Peyer's patch (tissue), 4 donors: ENCODE data around the gene ARL6IP4. TPM values are rescaled to one million over a fixed set of nuclear protein-coding genes. Genes with fewer than 3 reads are reported as not detected.

Experiments
- DNase-seq, 3 donors: peaks; one replicate each; pipeline ENCODE4 v3.0.0-alpha.2; 2017 to 2019
- H3K27ac ChIP-seq, 4 donors: fragments of 200-600 bp; sonication (generic); one replicate each; pipeline ENCODE4 v1.5.1; 2016 to 2019
- H3K27me3 ChIP-seq, 2 donors: fragments of 200-600 bp; sonication (generic); one replicate each; pipeline ENCODE4 v1.5.1; 2019
- H3K36me3 ChIP-seq, 3 donors: fragments of 200-600 bp; sonication (generic); one replicate each; pipeline ENCODE4 v1.5.1; 2016 to 2019
- H3K4me1 ChIP-seq, 4 donors: fragments of 200-600 bp; sonication (generic); one replicate each; pipeline ENCODE4 v1.5.1; 2016 to 2019
- H3K4me3 ChIP-seq, 4 donors: fragments of 200-600 bp; sonication (generic); 1 replicate in 3 of 4; 2 replicates in 1 of 4; pipeline ENCODE4 v1.5.1; 2016 to 2019; ENCODE audit warnings: mild to moderate bottlenecking in 1 of 4
- H3K9me3 ChIP-seq, 4 donors: fragments of 200-600 bp; sonication (generic); one replicate each; pipeline ENCODE4 v1.5.1; 2016 to 2019; ENCODE audit warnings: mild to moderate bottlenecking in 1 of 4
- POLR2A ChIP-seq, 2 donors: fragments of 450-650 bp; IDR thresholded peaks; one replicate each; pipeline ENCODE4 v1.5.1; 2017; ENCODE audit warnings: antibody characterized with exemption in 2 of 2, mild to moderate bottlenecking in 2 of 2, moderate library complexity in 2 of 2
- total RNA-seq, 4 donors: library from RNA; depleted of rRNA; stranded (reverse); fragments of >200 nt; gene quantifications; one replicate each; pipeline ENCODE4 v1.1.0, GENCODE V29; 2016
- TF ChIP-seq, protein P1 (sequence below), 6 experiments: fragments of 450-650 bp in 4 of 6; fragments of 200-600 bp in 2 of 6; sonication (generic) in 1 of 6; IDR thresholded peaks; one replicate each; pipeline ENCODE4 v1.5.1; 2017 to 2019; ENCODE audit warnings: antibody characterized with exemption in 6 of 6, mild to moderate bottlenecking in 3 of 6, moderate library complexity in 1 of 6

The ARL6IP4 gene
- total RNA-seq, 4 donors from 2014 or later = 155 to 216 (median 180) TPM

DNA sequence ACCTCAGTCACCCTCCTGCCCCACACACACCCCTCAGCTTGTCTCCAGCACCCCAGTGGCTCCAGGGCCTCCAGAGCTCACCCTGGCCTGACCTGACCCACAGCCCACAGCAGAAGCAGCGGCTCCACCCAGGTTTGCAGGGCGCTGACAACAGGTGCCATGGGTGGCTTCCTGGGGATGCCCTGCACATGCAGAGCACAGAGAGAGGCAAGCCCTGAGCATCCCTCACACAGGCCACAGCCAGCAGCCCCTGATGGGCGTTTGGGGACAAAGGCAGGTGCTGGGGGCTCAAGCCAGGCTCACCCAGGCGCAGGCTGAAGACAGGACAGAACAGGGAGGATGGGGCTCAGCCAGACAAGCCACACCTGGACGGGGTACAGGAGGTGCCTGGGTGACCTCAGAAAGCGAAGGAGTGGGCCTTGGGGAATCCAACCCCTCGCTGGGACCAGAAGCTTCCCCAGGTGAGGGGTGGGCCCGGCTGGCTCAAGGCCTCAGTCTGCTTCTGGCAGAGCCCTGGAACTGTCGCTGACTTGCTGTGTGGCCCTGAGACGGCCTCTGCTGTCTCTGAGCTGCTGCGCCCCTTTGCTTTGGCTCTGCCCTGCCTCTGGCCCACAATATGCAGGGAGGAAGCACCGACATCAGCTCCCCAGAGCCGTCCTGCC, 10.6 kb downstream of the ARL6IP4 start:
- DNase-seq = no peak
- H3K4me3 ChIP-seq = no peak overlapping the region
- no peaks in the 10 kb centered on the region for H3K27me3 ChIP-seq
- TF ChIP-seq, protein P1, sequence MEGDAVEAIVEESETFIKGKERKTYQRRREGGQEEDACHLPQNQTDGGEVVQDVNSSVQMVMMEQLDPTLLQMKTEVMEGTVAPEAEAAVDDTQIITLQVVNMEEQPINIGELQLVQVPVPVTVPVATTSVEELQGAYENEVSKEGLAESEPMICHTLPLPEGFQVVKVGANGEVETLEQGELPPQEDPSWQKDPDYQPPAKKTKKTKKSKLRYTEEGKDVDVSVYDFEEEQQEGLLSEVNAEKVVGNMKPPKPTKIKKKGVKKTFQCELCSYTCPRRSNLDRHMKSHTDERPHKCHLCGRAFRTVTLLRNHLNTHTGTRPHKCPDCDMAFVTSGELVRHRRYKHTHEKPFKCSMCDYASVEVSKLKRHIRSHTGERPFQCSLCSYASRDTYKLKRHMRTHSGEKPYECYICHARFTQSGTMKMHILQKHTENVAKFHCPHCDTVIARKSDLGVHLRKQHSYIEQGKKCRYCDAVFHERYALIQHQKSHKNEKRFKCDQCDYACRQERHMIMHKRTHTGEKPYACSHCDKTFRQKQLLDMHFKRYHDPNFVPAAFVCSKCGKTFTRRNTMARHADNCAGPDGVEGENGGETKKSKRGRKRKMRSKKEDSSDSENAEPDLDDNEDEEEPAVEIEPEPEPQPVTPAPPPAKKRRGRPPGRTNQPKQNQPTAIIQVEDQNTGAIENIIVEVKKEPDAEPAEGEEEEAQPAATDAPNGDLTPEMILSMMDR (IDR thresholded peaks at IDR 0.05) = no peak
- no peak for TF ChIP-seq POLR2A (IDR thresholded peaks at IDR 0.05)
- H3K9me3 ChIP-seq = no peaks in the 10 kb centered on the region
- H3K27ac ChIP-seq = no peak overlapping the region
- peaks cover 0 to 12% (median 0%) of the 10 kb centered on the region in 4 donors for H3K4me1 ChIP-seq
- H3K36me3 ChIP-seq = peaks cover 0 to 27% (median 0%) of the 10 kb centered on the region in 3 donors

DNA sequence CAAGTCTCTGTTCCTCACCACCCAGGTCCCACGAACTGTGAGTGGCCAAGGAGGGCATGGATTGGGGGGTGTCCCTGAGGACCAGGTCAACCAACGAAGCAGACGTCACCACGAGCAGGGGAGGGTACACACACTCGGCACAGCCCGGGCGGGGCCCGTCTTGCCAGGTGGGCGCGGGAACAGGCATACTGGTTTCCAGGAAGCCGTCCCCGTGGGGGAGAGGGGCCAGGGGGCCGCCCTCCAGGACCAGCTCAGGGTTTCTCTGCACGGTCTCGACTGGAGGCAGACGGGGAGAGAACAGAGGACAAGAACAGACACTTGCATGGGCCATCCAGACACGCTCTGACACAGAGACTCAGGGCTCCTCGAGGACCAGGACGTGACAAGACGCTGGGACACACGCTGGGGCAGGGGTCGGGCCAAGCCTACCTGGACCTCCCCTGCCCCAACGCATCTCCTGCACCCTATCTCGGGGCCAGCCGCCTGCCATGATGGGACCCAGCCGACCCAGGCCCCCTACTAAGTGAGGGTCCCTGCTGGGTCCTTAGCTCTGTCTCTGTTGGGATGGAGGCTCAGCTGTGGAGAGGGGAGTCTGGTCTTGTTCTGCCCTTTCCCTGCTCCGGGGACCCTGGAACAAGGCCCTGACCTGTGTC, 11.3 kb downstream of the ARL6IP4 start:
- Histone ChIP-seq H3K4me1 (peaks cover 0 to 12% (median 0%) of the 10 kb centered on the region in 4 donors), H3K4me3 (no peak overlapping the region), H3K27ac (no peak overlapping the region), H3K27me3 (no peaks in the 10 kb centered on the region), H3K9me3 (no peaks in the 10 kb centered on the region), H3K36me3 (peaks cover 0 to 22% (median 0%) of the 10 kb centered on the region in 3 donors)
- DNase-seq = no peak
- TF ChIP-seq, protein P1 (IDR thresholded peaks at IDR 0.05) = no peak
- no peak for TF ChIP-seq POLR2A (IDR thresholded peaks at IDR 0.05)

DNA sequence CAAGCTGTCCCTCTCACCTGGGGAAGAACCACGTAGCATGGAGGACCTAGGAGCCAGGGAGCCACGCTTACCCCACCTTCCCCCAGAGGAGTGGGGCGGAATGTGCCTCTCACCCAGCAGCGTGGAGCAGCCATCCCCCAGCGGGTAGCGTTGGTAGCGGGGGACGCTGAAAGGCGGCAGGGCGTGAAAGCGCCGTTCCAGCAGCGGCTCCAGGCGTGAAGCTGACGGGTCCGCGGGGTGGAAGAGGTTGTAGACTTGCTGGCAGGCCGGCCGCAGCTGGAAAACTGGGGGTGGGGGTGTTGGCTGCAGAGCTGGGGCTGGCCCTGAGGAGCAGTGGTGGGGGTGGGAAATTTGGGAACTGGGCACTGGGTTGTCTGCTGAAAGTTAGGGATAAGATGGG, 11.9 kb downstream of the ARL6IP4 start:
- TF ChIP-seq POLR2A (IDR thresholded peaks at IDR 0.05) = no peak
- TF ChIP-seq, protein P1 (IDR thresholded peaks at IDR 0.05) = no peak
- Histone ChIP-seq H3K27me3 (no peaks in the 10 kb centered on the region), H3K4me3 (no peak overlapping the region), H3K9me3 (no peaks in the 10 kb centered on the region), H3K36me3 (peaks cover 0 to 16% (median 0%) of the 10 kb centered on the region in 3 donors), H3K4me1 (peaks cover 0 to 12% (median 0%) of the 10 kb centered on the region in 4 donors), H3K27ac (no peak overlapping the region)
- no peak for DNase-seq

DNA sequence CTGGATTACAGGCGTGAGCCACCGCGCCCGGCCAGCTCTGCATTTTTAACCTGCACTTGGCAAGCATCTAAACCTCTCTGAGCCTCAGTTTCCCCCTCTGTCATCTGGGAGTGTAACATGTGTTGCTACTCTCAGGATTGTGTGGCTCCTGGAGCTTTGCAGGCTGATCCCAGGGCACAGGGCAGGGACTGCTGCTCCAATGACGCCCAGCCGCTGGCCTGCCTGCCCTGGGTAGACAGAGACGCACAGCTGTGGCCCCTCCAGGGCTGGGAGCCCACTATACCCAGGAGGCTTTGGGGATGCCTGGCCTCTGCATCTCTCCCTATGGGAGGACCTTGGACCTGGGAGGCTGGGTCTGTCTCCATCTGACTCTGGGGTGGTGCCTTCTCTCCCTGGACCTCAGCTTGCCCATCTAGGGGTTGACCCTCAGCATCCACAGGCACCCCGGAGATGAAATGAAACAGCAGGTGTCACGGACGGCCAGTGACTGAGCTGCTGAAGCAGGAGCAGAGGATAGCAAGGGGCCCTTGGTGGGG, 13.7 kb downstream of the ARL6IP4 start:
- no peak for TF ChIP-seq POLR2A (IDR thresholded peaks at IDR 0.05)
- TF ChIP-seq, protein P1 (IDR thresholded peaks at IDR 0.05) = no peak
- H3K9me3 ChIP-seq = no peaks in the 10 kb centered on the region
- H3K4me3 ChIP-seq = peak overlapping the region in 1 of 4 donors; percentile 29
- H3K27ac ChIP-seq = peak overlapping the region in 2 of 4 donors; percentile 66 to 86
- H3K36me3 ChIP-seq = no peaks in the 10 kb centered on the region
- no peaks in the 10 kb centered on the region for H3K27me3 ChIP-seq
- DNase-seq = no peak
- H3K4me1 ChIP-seq = peaks cover 0 to 12% (median 0%) of the 10 kb centered on the region in 4 donors

DNA sequence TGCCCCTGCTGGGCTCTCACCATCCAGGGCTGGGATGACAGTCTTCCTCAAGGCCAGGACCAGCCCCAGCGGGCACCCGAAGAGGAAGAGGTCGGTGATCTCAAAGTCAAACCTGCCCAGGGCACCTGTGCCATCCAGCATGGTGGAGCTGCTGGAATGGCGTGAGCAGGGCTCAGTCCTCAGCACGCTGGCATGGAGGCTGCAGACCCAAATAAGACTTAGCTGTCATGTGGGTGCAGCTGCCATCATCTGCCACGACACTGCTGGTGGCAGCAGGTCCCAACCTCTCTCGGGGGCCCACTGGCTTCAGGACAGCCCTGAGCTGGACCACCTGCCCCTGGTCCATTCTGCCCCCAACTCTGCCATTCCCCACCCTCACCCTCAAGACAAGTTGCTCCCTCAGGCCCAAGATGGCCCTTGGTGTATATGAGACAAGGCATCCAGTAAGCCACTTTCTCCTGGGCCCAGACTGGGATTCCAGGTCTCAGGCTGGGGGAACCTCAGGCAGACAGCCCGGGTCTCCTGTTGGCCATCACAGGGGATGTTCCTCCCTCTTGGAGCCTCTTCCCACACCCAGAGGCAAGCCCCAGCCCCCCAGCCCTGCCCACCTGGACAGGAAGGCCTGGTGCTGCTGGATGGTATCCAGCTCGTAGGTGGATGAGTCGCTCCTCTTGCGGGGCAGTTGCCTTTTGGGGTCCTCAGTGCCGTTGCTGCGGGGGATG, 14.5 kb downstream of the ARL6IP4 start:
- TF ChIP-seq, protein P1 (IDR thresholded peaks at IDR 0.05) = no peak
- TF ChIP-seq POLR2A (IDR thresholded peaks at IDR 0.05) = no peak
- H3K4me1 ChIP-seq = peaks cover 0 to 12% (median 0%) of the 10 kb centered on the region in 4 donors
- no peaks in the 10 kb centered on the region for H3K9me3 ChIP-seq
- H3K36me3 ChIP-seq = peaks cover 0 to 4% (median 0%) of the 10 kb centered on the region in 3 donors
- H3K4me3 ChIP-seq = no peak overlapping the region
- DNase-seq = no peak
- no peaks in the 10 kb centered on the region for H3K27me3 ChIP-seq
- H3K27ac ChIP-seq = no peak overlapping the region
